AG09319 (cell line): Measurements from ENCODE around the gene NPHP3.
"Not testable (repeated sequence)": the region's sequence is repeated elsewhere in the genome, so short reads cannot be mapped to it uniquely, and the experiment has no call there.

Experiments
- DNase-seq: peaks from one replicate; pipeline ENCODE4 v3.0.0-alpha.2; 2010; ENCODE audit warnings: low read depth; ENCODE audit errors: extremely low read depth
- CTCF ChIP-seq: IDR thresholded peaks from 2 replicates; pipeline ENCODE4 v1.5.1; 2011; ENCODE audit warnings: low read depth, mild to moderate bottlenecking, inconsistent platforms, low read length, moderate library complexity

The NPHP3 gene

GRCh38 chr3:132722165-132723023 lies at the start of gene NPHP3:
Gene NPHP3 (minus strand): TSS chr3:132722409. CDS start chr3:132722355, 54 bp downstream.
- TF ChIP-seq CTCF, result no peak
- peak; percentile 98 for DNase-seq

- no peak for TF ChIP-seq CTCF
- no peak for DNase-seq
Observed at GRCh38 chr3:132758740-132759139, 36.5 kb upstream of the NPHP3 start.

GRCh38 chr3:132756108-132756650 lies 34.0 kb upstream of the NPHP3 start:
- DNase-seq, result no peak
- no peak for TF ChIP-seq CTCF

- DNase-seq, result no peak
- TF ChIP-seq CTCF, result no peak
Observed at GRCh38 chr3:132753946-132754345, 31.7 kb upstream of the NPHP3 start.

GRCh38 chr3:132749786-132750185 lies 27.6 kb upstream of the NPHP3 start:
- TF ChIP-seq CTCF, result no peak
- no peak for DNase-seq

- DNase-seq, result not testable (repeated sequence)
Observed at GRCh38 chr3:132746720-132747119, 24.5 kb upstream of the NPHP3 start.

GRCh38 chr3:132738314-132738713 lies 16.1 kb upstream of the NPHP3 start:
- TF ChIP-seq CTCF, result no peak
- DNase-seq, result no peak

- no peak for DNase-seq
Observed at GRCh38 chr3:132735589-132735988, 13.4 kb upstream of the NPHP3 start.

More at GRCh38 chr3:132735589-132735988, 13.4 kb upstream of the NPHP3 start:
- no peak for TF ChIP-seq CTCF
